IPS-15b (cell line): Measurements from ENCODE around the gene MKRN2.
A peak's percentile ranks its signal among the peaks of the same experiment; 100 is the strongest.
"Not testable (repeated sequence)": the region's sequence is repeated elsewhere in the genome, so short reads cannot be mapped to it uniquely, and the experiment has no call there.

Source experiments
- H3K27me3 ChIP-seq: one replicate; pipeline ENCODE4 v1.6.1; 2013; ENCODE audit warnings: low read length; ENCODE audit not compliant: control insufficient read depth, insufficient read depth
- H3K36me3 ChIP-seq: one replicate; pipeline ENCODE4 v1.6.1; 2013; ENCODE audit warnings: low read length; ENCODE audit not compliant: control insufficient read depth, insufficient read depth
- H3K4me1 ChIP-seq: one replicate; pipeline ENCODE4 v1.6.1; 2013; ENCODE audit warnings: mild to moderate bottlenecking, low read length; ENCODE audit not compliant: control insufficient read depth, insufficient read depth
- H3K4me3 ChIP-seq: one replicate; pipeline ENCODE4 v1.5.1; 2013; ENCODE audit warnings: low read depth, low read length
- H3K9ac ChIP-seq: one replicate; pipeline ENCODE4 v1.6.1; 2013; ENCODE audit warnings: low read depth, mild to moderate bottlenecking, low read length
- H3K9me3 ChIP-seq: one replicate; pipeline ENCODE4 v1.6.1; 2013; ENCODE audit warnings: mild to moderate bottlenecking, low read length; ENCODE audit not compliant: control insufficient read depth, insufficient read depth

The MKRN2 gene

GRCh38 chr3:12620729-12621128 is 63.8 kb downstream of the MKRN2 start:
- no peaks in the 10 kb centered on the region for H3K27me3 ChIP-seq
- no peaks in the 10 kb centered on the region for H3K9me3 ChIP-seq
- no peak overlapping the region for H3K9ac ChIP-seq
- no peak overlapping the region for H3K4me3 ChIP-seq
- peaks cover 7% of the 10 kb centered on the region for H3K36me3 ChIP-seq
- no peaks in the 10 kb centered on the region for H3K4me1 ChIP-seq

- H3K27me3 ChIP-seq = no peaks in the 10 kb centered on the region
- peaks cover 7% of the 10 kb centered on the region for H3K36me3 ChIP-seq
- no peaks in the 10 kb centered on the region for H3K4me1 ChIP-seq
- no peak overlapping the region for H3K9ac ChIP-seq
- no peaks in the 10 kb centered on the region for H3K9me3 ChIP-seq
- no peak overlapping the region for H3K4me3 ChIP-seq
Measured at GRCh38 chr3:12622335-12622734, 65.4 kb downstream of the MKRN2 start.

GRCh38 chr3:12624056-12624455 is 67.2 kb downstream of the MKRN2 start:
- no peaks in the 10 kb centered on the region for H3K4me1 ChIP-seq
- H3K4me3 ChIP-seq = no peak overlapping the region
- no peak overlapping the region for H3K9ac ChIP-seq
- no peaks in the 10 kb centered on the region for H3K27me3 ChIP-seq
- H3K36me3 ChIP-seq = no peaks in the 10 kb centered on the region
- H3K9me3 ChIP-seq = no peaks in the 10 kb centered on the region

DNA sequence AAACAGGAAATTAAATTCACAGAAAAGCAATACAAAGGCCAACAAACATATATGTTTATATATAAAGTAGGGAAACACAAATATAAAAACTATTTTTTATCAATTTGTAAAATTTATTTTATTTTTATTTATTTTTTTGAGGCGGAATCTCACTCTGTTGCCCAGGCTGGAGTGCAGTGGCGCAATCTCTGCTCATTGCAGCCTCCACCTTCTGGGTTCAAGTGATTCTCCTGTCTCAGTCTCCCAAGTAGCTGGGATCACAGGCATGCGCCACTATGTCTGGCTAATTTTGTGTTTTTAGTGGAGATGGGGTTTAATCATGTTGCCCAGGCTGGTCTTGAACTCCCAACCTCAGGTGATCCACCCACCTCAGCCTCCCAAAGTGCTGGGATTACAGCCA is 68.1 kb downstream of the MKRN2 start:
- not testable (repeated sequence) for H3K9ac ChIP-seq

DNA sequence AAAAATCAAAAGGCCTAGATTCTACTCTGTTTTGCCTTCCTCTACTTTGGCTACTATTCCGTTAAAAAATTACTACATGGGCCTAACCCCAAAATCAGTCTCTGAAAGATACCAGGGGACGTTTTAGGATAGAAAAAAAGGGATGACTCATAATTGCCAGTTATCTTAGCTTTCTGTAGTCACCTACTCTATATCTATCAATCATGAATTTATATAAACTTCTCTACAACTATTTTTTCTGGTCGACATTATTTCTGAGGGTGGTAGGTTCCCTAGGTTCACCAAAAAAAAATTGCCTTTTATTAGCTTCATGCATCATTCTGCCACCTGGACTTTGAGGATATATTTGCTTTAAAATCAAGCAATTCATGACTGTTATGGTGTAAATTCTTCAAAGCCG is 70.5 kb downstream of the MKRN2 start:
- no peaks in the 10 kb centered on the region for H3K4me1 ChIP-seq

More for the DNA sequence above, 68.1 kb downstream of the MKRN2 start:
- not testable (repeated sequence) for H3K4me3 ChIP-seq, H3K27me3 ChIP-seq, H3K36me3 ChIP-seq, H3K9me3 ChIP-seq, H3K4me1 ChIP-seq

GRCh38 chr3:12628813-12629212 is 71.9 kb downstream of the MKRN2 start:
- Histone ChIP-seq H3K4me3 (no peak overlapping the region), H3K27me3 (no peaks in the 10 kb centered on the region), H3K4me1 (no peaks in the 10 kb centered on the region), H3K36me3 (no peaks in the 10 kb centered on the region), H3K9me3 (no peaks in the 10 kb centered on the region), H3K9ac (no peak overlapping the region)

More for the DNA sequence above, 70.5 kb downstream of the MKRN2 start:
- Histone ChIP-seq H3K36me3 (no peaks in the 10 kb centered on the region), H3K9me3 (no peaks in the 10 kb centered on the region), H3K4me3 (no peak overlapping the region), H3K9ac (no peak overlapping the region), H3K27me3 (no peaks in the 10 kb centered on the region)

GRCh38 chr3:12629560-12629959 is 72.7 kb downstream of the MKRN2 start:
- Histone ChIP-seq H3K36me3 (no peaks in the 10 kb centered on the region), H3K4me1 (no peaks in the 10 kb centered on the region), H3K9ac (no peak overlapping the region), H3K4me3 (no peak overlapping the region), H3K27me3 (no peaks in the 10 kb centered on the region), H3K9me3 (no peaks in the 10 kb centered on the region)

DNA sequence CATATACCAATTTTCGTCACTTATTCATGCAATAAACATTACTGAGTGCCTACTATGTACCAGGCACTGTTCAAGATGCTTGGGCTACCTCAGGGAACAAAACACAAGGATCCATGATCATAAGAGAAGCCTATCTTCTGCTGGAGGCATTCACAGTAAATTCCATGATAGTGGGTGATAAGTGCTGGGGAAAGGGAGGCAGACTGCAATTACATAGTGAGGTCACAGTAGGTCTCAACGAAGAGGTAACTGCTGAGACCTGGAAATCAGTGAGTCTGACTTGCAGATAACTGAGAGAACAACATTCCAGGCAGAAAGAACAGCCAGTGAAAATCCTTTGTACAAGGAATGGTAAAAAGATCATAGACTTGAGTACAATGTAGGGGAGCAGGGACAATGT is 73.4 kb downstream of the MKRN2 start:
- Histone ChIP-seq H3K27me3 (no peaks in the 10 kb centered on the region), H3K4me1 (no peaks in the 10 kb centered on the region), H3K4me3 (no peak overlapping the region), H3K9ac (peak overlapping the region; percentile 19), H3K9me3 (no peaks in the 10 kb centered on the region), H3K36me3 (no peaks in the 10 kb centered on the region)

DNA sequence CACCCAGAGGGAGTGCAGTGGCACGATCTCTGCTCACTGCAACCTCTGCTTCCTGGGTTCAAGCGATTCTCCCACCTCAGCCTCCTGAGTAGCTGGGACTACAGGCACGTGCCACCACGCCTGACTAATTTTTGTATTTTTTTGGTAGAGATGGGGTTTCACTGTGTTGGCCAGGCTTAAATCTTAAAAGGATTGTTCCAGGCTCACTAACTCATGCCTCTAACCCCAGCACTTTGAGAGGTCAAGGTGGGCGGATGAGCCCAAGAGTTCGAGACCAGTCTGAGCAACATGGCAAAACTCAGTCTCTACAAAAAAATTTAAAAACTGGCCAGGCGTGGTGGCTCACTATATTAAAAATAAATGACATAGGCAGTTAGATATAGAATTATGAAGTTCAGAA is 74.0 kb downstream of the MKRN2 start:
- not testable (repeated sequence) for H3K9me3 ChIP-seq, H3K9ac ChIP-seq

DNA sequence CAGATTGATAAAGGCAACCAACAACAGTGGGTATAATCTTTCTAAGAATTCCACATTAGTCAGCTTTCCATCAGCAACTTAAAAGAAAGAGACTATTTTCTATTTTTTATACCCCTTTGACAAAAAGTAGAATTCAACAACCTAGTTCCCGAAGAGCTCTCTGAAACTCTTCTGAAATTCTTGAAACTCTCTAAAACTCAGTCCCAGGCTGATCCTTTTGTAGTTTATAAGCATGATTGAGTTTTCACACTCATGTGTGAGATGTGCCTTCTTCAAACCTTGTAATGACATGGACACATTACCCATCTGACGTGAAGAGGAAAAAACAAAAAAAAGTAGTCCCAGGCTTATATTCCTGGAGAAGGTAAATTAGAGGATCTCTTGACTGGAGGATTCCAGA is 75.6 kb downstream of the MKRN2 start:
- H3K9me3 ChIP-seq = no peaks in the 10 kb centered on the region
- no peaks in the 10 kb centered on the region for H3K4me1 ChIP-seq
- H3K9ac ChIP-seq = no peak overlapping the region
- no peak overlapping the region for H3K4me3 ChIP-seq
- no peaks in the 10 kb centered on the region for H3K36me3 ChIP-seq
- no peaks in the 10 kb centered on the region for H3K27me3 ChIP-seq

More for the DNA sequence above, 74.0 kb downstream of the MKRN2 start:
- H3K4me3 ChIP-seq, H3K36me3 ChIP-seq, H3K27me3 ChIP-seq, H3K4me1 ChIP-seq: not testable (repeated sequence)

DNA sequence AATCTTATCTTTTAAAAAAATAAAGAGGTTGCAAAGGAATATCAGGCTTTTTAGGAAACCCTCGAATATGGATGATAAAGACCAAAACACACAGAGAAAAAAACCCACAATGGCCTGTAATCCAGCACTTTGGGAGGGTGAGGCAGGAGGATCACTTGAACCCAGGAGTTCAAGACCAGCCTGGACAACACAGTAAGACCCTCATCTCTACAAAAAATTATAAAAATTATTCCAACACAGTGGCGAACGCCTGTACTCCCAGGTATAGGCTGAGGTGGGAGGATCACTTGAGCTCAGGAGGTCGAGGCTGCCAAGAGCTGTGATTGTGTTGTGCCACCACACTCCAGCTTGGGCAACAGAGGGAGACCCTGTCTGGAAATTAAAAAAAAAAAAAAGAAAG is 76.2 kb downstream of the MKRN2 start:
- H3K4me1 ChIP-seq = no peaks in the 10 kb centered on the region
- no peaks in the 10 kb centered on the region for H3K36me3 ChIP-seq
- H3K27me3 ChIP-seq = no peaks in the 10 kb centered on the region
- H3K9me3 ChIP-seq = no peaks in the 10 kb centered on the region
- H3K4me3 ChIP-seq = no peak overlapping the region
- H3K9ac ChIP-seq = no peak overlapping the region
